Astrocyte (in vitro differentiated cells and primary cell): ENCODE results near the gene TIMP2. TPM values are rescaled to one million over a fixed set of nuclear protein-coding genes. Genes with fewer than 3 reads are reported as not detected.
A peak's percentile ranks its signal among the peaks of the same experiment; 100 is the strongest.

ENCODE experiments used
- DNase-seq: peaks from one replicate; pipeline ENCODE4 v3.0.0-alpha.2; 2010; ENCODE audit warnings: low read depth
- FAIRE-seq: peaks from 2 replicates; lab custom pipeline; 2011; peaks lifted over from hg19 to GRCh38; lab: Jason Lieb, UNC
- H2AFZ ChIP-seq: 2 replicates; pipeline ENCODE4 v1.6.0; 2012; ENCODE audit warnings: low read depth, low read length, inconsistent platforms
- H3K27ac ChIP-seq: 2 replicates; pipeline ENCODE4 v1.5.1; 2011; ENCODE audit warnings: low read depth, low read length, inconsistent platforms
- H3K27me3 ChIP-seq: 2 replicates; pipeline ENCODE4 v1.6.0; 2011; ENCODE audit warnings: low read length, inconsistent platforms; ENCODE audit not compliant: insufficient read depth
- H3K36me3 ChIP-seq: 2 replicates; pipeline ENCODE4 v1.5.1; 2011; ENCODE audit warnings: low read length, inconsistent platforms; ENCODE audit not compliant: insufficient read depth
- H3K4me1 ChIP-seq: 2 replicates; pipeline ENCODE4 v1.5.1; 2011; ENCODE audit warnings: low read length, inconsistent platforms; ENCODE audit not compliant: insufficient read depth
- H3K4me2 ChIP-seq: 2 replicates; pipeline ENCODE4 v1.6.0; 2012; ENCODE audit warnings: low read length, inconsistent platforms
- H3K4me3 ChIP-seq: 2 replicates; pipeline ENCODE4 v1.5.1; 2011; ENCODE audit warnings: low read depth, mild to moderate bottlenecking, low read length, inconsistent platforms; ENCODE audit not compliant: insufficient read depth
- H3K79me2 ChIP-seq: 2 replicates; pipeline ENCODE4 v1.6.0; 2012; ENCODE audit warnings: mild to moderate bottlenecking, low read length, inconsistent platforms; ENCODE audit not compliant: insufficient read depth
- H3K9ac ChIP-seq: 2 replicates; pipeline ENCODE4 v1.6.0; 2012; ENCODE audit warnings: mild to moderate bottlenecking, low read length, inconsistent platforms
- H3K9me3 ChIP-seq: 2 replicates; pipeline ENCODE4 v1.5.1; 2012; ENCODE audit warnings: low read depth, mild to moderate bottlenecking, low read length, inconsistent platforms; ENCODE audit not compliant: insufficient read depth
- H4K20me1 ChIP-seq: 2 replicates; pipeline ENCODE4 v1.6.0; 2012; ENCODE audit warnings: low read length, inconsistent platforms; ENCODE audit not compliant: insufficient read depth
- H3K27ac Mint-ChIP-seq: one replicate; pipeline ENCODE4 v1.8.0; 2021; ENCODE audit warnings: mild to moderate bottlenecking, mixed read lengths; ENCODE audit not compliant: unreplicated experiment
- H3K27me3 Mint-ChIP-seq: one replicate; pipeline ENCODE4 v1.8.0; 2021; ENCODE audit warnings: low read depth, mixed read lengths; ENCODE audit not compliant: unreplicated experiment
- H3K36me3 Mint-ChIP-seq: one replicate; pipeline ENCODE4 v1.8.0; 2021; ENCODE audit warnings: low read depth, mixed read lengths; ENCODE audit not compliant: unreplicated experiment
- H3K4me1 Mint-ChIP-seq: one replicate; pipeline ENCODE4 v1.8.0; 2021; ENCODE audit warnings: low read depth, mixed read lengths; ENCODE audit not compliant: unreplicated experiment
- H3K4me3 Mint-ChIP-seq: one replicate; pipeline ENCODE4 v1.8.0; 2021; ENCODE audit warnings: mild to moderate bottlenecking, moderate library complexity, mixed read lengths; ENCODE audit not compliant: unreplicated experiment
- H3K9me3 Mint-ChIP-seq: one replicate; pipeline ENCODE4 v1.8.0; 2021; ENCODE audit warnings: mild to moderate bottlenecking, mixed read lengths; ENCODE audit not compliant: unreplicated experiment
- EZH2 ChIP-seq: IDR thresholded peaks from 2 replicates; pipeline ENCODE4 v1.6.1; 2012; ENCODE audit warnings: mild to moderate bottlenecking, low read length, inconsistent platforms; ENCODE audit not compliant: insufficient read depth
- total RNA-seq: library from RNA; stranded (reverse); gene quantifications from 2 replicates; pipeline ENCODE4 v1.2.1, GENCODE V29; 2021
- TF ChIP-seq, protein P1 (sequence below): IDR thresholded peaks from 2 replicates; pipeline ENCODE4 v1.5.1; 2011; ENCODE audit warnings: low read depth, mild to moderate bottlenecking, inconsistent platforms, low read length, moderate library complexity; ENCODE audit not compliant: insufficient read depth

The TIMP2 gene
- total RNA-seq, 1 donor from 2014 or later, result 184 TPM

DNA sequence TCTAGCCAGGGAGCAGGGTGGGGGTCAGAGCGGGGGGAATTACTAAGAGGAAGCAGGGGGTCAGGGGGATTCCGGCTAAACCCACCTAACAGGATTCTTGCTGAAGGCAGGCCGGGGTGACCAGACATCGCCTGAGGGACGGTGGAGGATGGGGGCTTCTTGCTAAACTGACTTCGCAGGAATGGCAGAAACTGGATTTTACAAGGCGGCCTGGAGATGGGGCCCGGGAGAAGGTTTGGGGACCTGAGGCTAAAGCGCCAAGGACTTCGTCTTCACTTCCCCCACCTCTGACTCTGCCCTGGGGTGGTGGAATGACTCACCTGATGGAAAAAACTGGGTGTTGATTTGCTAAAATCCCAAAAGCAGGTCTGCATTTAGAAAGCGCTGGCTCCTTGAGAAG is 31.1 kb upstream of the TIMP2 start:
- H3K27me3 Mint-ChIP-seq, result peaks cover 20% of the 10 kb centered on the region
- H3K4me3 Mint-ChIP-seq, result no peak overlapping the region
- no peaks in the 10 kb centered on the region for H3K9me3 ChIP-seq
- no peak overlapping the region for H3K4me3 ChIP-seq
- no peaks in the 10 kb centered on the region for H3K36me3 Mint-ChIP-seq
- no peaks in the 10 kb centered on the region for H3K27me3 ChIP-seq
- no peaks in the 10 kb centered on the region for H3K36me3 ChIP-seq
- H3K4me1 ChIP-seq, result peaks cover 36% of the 10 kb centered on the region
- H3K4me2 ChIP-seq, result peak overlapping the region; percentile 58
- H3K4me1 Mint-ChIP-seq, result peaks cover 4% of the 10 kb centered on the region
- no peak overlapping the region for H3K9ac ChIP-seq
- H3K9me3 Mint-ChIP-seq, result no peaks in the 10 kb centered on the region
- TF ChIP-seq, protein P1, sequence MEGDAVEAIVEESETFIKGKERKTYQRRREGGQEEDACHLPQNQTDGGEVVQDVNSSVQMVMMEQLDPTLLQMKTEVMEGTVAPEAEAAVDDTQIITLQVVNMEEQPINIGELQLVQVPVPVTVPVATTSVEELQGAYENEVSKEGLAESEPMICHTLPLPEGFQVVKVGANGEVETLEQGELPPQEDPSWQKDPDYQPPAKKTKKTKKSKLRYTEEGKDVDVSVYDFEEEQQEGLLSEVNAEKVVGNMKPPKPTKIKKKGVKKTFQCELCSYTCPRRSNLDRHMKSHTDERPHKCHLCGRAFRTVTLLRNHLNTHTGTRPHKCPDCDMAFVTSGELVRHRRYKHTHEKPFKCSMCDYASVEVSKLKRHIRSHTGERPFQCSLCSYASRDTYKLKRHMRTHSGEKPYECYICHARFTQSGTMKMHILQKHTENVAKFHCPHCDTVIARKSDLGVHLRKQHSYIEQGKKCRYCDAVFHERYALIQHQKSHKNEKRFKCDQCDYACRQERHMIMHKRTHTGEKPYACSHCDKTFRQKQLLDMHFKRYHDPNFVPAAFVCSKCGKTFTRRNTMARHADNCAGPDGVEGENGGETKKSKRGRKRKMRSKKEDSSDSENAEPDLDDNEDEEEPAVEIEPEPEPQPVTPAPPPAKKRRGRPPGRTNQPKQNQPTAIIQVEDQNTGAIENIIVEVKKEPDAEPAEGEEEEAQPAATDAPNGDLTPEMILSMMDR, result no peak
- no peak for TF ChIP-seq EZH2
- DNase-seq (no peak), FAIRE-seq (no peak)
- H4K20me1 ChIP-seq, result no peaks in the 10 kb centered on the region
- H3K27ac ChIP-seq, result no peak overlapping the region
- H3K79me2 ChIP-seq, result no peaks in the 10 kb centered on the region
- no peak overlapping the region for H3K27ac Mint-ChIP-seq
- H2AFZ ChIP-seq, result no peak overlapping the region

DNA sequence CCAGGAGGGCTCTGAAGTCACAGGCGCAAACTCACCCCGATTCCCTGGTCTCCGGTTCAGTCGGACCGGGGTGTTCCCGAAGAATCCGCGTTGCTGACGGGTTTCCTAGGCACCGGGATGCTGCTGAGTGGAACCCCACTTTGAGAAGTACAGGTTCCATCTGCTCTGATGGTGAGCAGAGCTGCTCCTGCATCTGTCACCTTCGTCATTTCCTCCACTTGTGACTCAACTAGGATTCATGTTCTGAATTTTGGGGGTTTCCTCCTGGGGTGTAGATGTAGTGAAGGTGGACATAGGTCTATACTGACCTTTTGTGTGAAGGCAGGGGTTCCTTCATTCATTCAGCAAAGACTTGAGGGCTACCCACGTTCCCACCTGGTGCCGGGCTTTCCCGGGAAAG is 29.5 kb upstream of the TIMP2 start:
- peaks cover 2% of the 10 kb centered on the region for H3K36me3 Mint-ChIP-seq
- Histone ChIP-seq H4K20me1 (no peaks in the 10 kb centered on the region), H3K4me3 (no peak overlapping the region), H3K9ac (no peak overlapping the region), H2AFZ (no peak overlapping the region), H3K4me2 (no peak overlapping the region), H3K4me1 (peaks cover 36% of the 10 kb centered on the region), H3K9me3 (peaks cover 13% of the 10 kb centered on the region), H3K36me3 (no peaks in the 10 kb centered on the region), H3K79me2 (no peaks in the 10 kb centered on the region), H3K27ac (no peak overlapping the region), H3K27me3 (no peaks in the 10 kb centered on the region)
- H3K4me1 Mint-ChIP-seq, result peaks cover 4% of the 10 kb centered on the region
- DNase-seq, result no peak
- peaks cover 20% of the 10 kb centered on the region for H3K27me3 Mint-ChIP-seq
- peaks cover 5% of the 10 kb centered on the region for H3K9me3 Mint-ChIP-seq
- H3K27ac Mint-ChIP-seq, result no peak overlapping the region
- no peak for FAIRE-seq
- TF ChIP-seq, protein P1, result no peak
- no peak for TF ChIP-seq EZH2
- no peak overlapping the region for H3K4me3 Mint-ChIP-seq

DNA sequence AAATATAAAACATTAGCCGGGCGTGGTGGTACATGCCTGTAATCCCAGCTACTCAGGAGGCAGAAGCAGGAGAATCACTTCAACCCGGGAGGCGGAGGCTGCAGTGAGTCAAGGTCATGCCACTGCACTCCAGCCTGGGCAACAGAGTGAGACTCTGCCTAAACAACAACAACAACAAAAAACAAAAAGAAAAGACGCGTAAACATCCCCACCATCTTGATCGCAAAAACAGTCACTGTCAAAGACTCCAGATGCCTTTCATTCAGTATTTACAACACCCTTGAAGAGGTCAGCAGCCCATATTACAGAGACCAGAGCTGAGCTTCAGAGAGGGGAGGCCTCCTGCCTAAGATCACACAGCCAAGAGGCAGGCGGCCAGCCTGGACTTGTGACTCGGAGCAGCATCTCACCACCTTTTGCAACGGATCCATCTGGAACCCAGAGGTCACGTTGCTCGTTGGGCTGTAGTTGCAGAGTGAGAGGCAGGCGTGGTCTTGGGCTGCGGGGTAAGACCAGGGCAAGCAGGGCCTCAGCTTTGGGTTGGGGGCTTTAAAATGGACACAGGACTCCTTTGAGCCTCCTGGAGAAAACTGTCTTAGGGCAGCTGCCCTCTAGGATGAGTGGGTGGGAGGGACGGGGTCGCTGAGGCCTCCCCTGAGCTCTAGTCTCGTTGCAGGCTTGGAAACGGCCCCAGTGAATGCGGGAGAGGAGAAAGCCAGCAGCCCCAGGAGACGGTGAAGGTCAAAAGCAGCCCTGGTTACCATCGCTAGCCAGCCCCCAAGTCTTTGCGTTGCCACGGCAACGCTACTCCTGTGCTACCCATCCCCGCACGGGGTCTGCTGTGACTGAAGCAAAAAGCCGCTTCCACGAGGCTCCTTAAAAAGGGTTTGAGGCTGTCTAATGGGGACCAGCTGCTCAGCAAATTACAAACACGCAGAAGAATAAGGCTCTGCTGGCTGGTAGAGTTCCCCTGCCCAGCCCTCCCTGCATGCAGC is 28.5 kb upstream of the TIMP2 start:
- H4K20me1 ChIP-seq, result no peaks in the 10 kb centered on the region
- H3K27ac ChIP-seq, result no peak overlapping the region
- H3K9me3 ChIP-seq, result peaks cover 13% of the 10 kb centered on the region
- H3K4me1 ChIP-seq, result peaks cover 34% of the 10 kb centered on the region
- Mint-ChIP-seq H3K27me3 (peaks cover 20% of the 10 kb centered on the region), H3K9me3 (peaks cover 5% of the 10 kb centered on the region), H3K36me3 (peaks cover 2% of the 10 kb centered on the region), H3K4me3 (no peak overlapping the region), H3K27ac (no peak overlapping the region), H3K4me1 (no peaks in the 10 kb centered on the region)
- peak overlapping the region; percentile 32 for H3K4me2 ChIP-seq
- no peak overlapping the region for H3K4me3 ChIP-seq
- DNase-seq, result no peak
- no peak for FAIRE-seq
- H3K9ac ChIP-seq, result no peak overlapping the region
- H2AFZ ChIP-seq, result peak overlapping the region; percentile 26
- H3K79me2 ChIP-seq, result no peaks in the 10 kb centered on the region
- TF ChIP-seq, protein P1, result no peak
- no peak for TF ChIP-seq EZH2
- no peaks in the 10 kb centered on the region for H3K36me3 ChIP-seq
- H3K27me3 ChIP-seq, result no peaks in the 10 kb centered on the region
